Measurements from ENCODE around the gene DLG2. TPM values are rescaled to one million over a fixed set of nuclear protein-coding genes. Genes with fewer than 3 reads are reported as not detected.

DLG2 gene
- total and polyA plus RNA-seq, 2 of the 8 experiments (the other 6 are each of a cell fraction or from before 2014, with no cell fraction given) = 1.7 to 14.3 TPM

GRCh38 chr11:83540112-83540675 is 2086.9 kb downstream of the DLG2 start:
- Histone ChIP-seq H3K4me2 (ENCODE audit: insufficient read depth in 1 of 2, low read depth in 2 of 2, low read length in 2 of 2) (no peak overlapping the region), H2AK5ac (ENCODE audit: low read depth, low read length) (no peak overlapping the region), H2BK12ac (ENCODE audit: low read depth, low read length) (no peak overlapping the region), H3K79me2 (ENCODE audit: control insufficient read depth in 1 of 2, insufficient read depth in 2 of 2, low read length in 2 of 2) (no peaks in the 10 kb centered on the region), H3K27ac (ENCODE audit: low read depth, low read length) (no peak overlapping the region), H3K56ac (replicated peaks; ENCODE audit: insufficient read length, low read depth, low read length) (no peak overlapping the region), H2BK120ac (replicated peaks; ENCODE audit: low read depth, low read length) (no peak overlapping the region), H3K14ac (ENCODE audit: insufficient read length) (no peak overlapping the region), H3K9me3 (ENCODE audit: insufficient read depth in 2 of 2, low read depth in 1 of 2, low read length in 1 of 2) (no peaks in the 10 kb centered on the region), H3K4me3 (ENCODE audit: extremely low read depth in 1 of 4, insufficient read depth in 2 of 4, low read depth in 3 of 4, low read length in 4 of 4) (no peak overlapping the region), H3K9ac (replicated peaks in 1 of 4; ENCODE audit: extremely low read depth in 1 of 4, low read depth in 3 of 4, low read length in 3 of 4) (no peak overlapping the region), H2AFZ (ENCODE audit: low read length) (no peak overlapping the region), H3K79me1 (ENCODE audit: low read depth, low read length) (no peaks in the 10 kb centered on the region), H4K20me1 (replicated peaks in 1 of 2; ENCODE audit: control insufficient read depth in 1 of 2, insufficient read depth in 2 of 2, low read length in 2 of 2) (no peaks in the 10 kb centered on the region), H4K5ac (ENCODE audit: insufficient read length, low read depth, low read length) (no peak overlapping the region), H2BK15ac (ENCODE audit: low read length) (no peak overlapping the region), H3K36me3 (ENCODE audit: control insufficient read depth in 2 of 4, insufficient read depth in 4 of 4, low read length in 3 of 4) (no peaks in the 10 kb centered on the region), H3K23me2 (ENCODE audit: low read depth, low read length) (no peaks in the 10 kb centered on the region), H3K23ac (ENCODE audit: insufficient read length) (no peak overlapping the region), H3K4ac (replicated peaks; ENCODE audit: insufficient read length, low read depth, low read length) (no peak overlapping the region), H2BK20ac (ENCODE audit: low read length) (no peak overlapping the region), H4K91ac (replicated peaks; ENCODE audit: insufficient read length, low read length) (no peak overlapping the region), H3K4me1 (replicated peaks in 1 of 4; ENCODE audit: control insufficient read depth in 3 of 4, insufficient read depth in 4 of 4, low read length in 3 of 4) (no peaks in the 10 kb centered on the region), H4K8ac (ENCODE audit: extremely low read depth, insufficient read depth, low read length) (no peak overlapping the region), H2BK5ac (ENCODE audit: low read depth, low read length) (no peak overlapping the region), H3K18ac (ENCODE audit: extremely low read depth, low read length) (no peak overlapping the region), H3K27me3 (replicated peaks in 1 of 4; ENCODE audit: control insufficient read depth in 3 of 4, extremely low read depth in 1 of 4, insufficient read depth in 3 of 4, low read length in 3 of 4) (no peaks in the 10 kb centered on the region)
- WGBS, 2 experiments (ENCODE audit: extremely low coverage in 1 of 2, insufficient coverage in 1 of 2, insufficient read length in 1 of 2, insufficient replicate concordance in 2 of 2, low coverage in 1 of 2, low lambda C conversion rate in 2 of 2, missing lambda C conversion rate in 1 of 2) = 69% methylated on average over 5 of the region's 5 CpGs; no CpG with 5 or more reads in 1 of the 2 experiments
- TF ChIP-seq YY1 (IDR thresholded peaks at IDR 0.05; ENCODE audit: low read depth, low read length) (no peak), BRCA1 (IDR thresholded peaks at IDR 0.05; ENCODE audit: low read depth, low read length) (no peak), POLR2AphosphoS5 (IDR thresholded peaks at IDR 0.05; ENCODE audit: low read depth, low read length) (no peak)
- TF ChIP-seq, protein P1, sequence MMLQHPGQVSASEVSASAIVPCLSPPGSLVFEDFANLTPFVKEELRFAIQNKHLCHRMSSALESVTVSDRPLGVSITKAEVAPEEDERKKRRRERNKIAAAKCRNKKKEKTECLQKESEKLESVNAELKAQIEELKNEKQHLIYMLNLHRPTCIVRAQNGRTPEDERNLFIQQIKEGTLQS (IDR thresholded peaks at IDR 0.05; ENCODE audit: insufficient read depth, low read depth, low read length) = no peak
- POLR2A ChIA-PET (ENCODE audit: partially characterized antibody) = no interaction called here
- CTCF ChIA-PET (ENCODE audit: partially characterized antibody) = interaction anchor here (1.1 to 2.8 kb wide), 4 partner anchors 8 to 247 kb away, joined by 3 to 8 read pairs (median 5); no protein-coding TSS in a partner anchor
- FAIRE-seq (no peak), DNase-seq (ENCODE audit: low read depth in 1 of 2, low spot score in 2 of 2) (no peak)
